ENCODE results near the gene CCDC157. TPM values are rescaled to one million over a fixed set of nuclear protein-coding genes. Genes with fewer than 3 reads are reported as not detected.

CCDC157 gene
- polyA plus RNA-seq, 1 donor = 3.1 TPM

- DNase-seq = peak; percentile 75
- H3K36me3 ChIP-seq (ENCODE audit: control insufficient read depth, insufficient read depth, low read length) = no peaks in the 10 kb centered on the region
- WGBS (ENCODE audit: insufficient coverage, low lambda C conversion rate) = no CpG with 5 or more reads among the region's 5 CpGs
- no peak overlapping the region for H3K4me3 ChIP-seq (ENCODE audit: low read length)
- H3K27me3 ChIP-seq (ENCODE audit: control insufficient read depth, insufficient read depth, low read length) = no peaks in the 10 kb centered on the region
- H3K27ac ChIP-seq (ENCODE audit: low read length) = no peak overlapping the region
- H3K9me3 ChIP-seq (ENCODE audit: control insufficient read depth, low read depth, low read length) = no peaks in the 10 kb centered on the region
- peaks cover 14% of the 10 kb centered on the region for H3K4me1 ChIP-seq (ENCODE audit: control insufficient read depth, insufficient read depth, low read length)
These were observed 34.3 kb downstream of the CCDC157 start for GRCh38 chr22:30390974-30391691.

GRCh38 chr22:30392661-30393321 is 36.0 kb downstream of the CCDC157 start:
- Histone ChIP-seq H3K4me1 (ENCODE audit: control insufficient read depth, insufficient read depth, low read length) (peaks cover 17% of the 10 kb centered on the region), H3K9me3 (ENCODE audit: control insufficient read depth, low read depth, low read length) (no peaks in the 10 kb centered on the region), H3K27me3 (ENCODE audit: control insufficient read depth, insufficient read depth, low read length) (no peaks in the 10 kb centered on the region), H3K36me3 (ENCODE audit: control insufficient read depth, insufficient read depth, low read length) (no peaks in the 10 kb centered on the region), H3K4me3 (ENCODE audit: low read length) (no peak overlapping the region), H3K27ac (ENCODE audit: low read length) (no peak overlapping the region)
- DNase-seq = no peak
- no CpG with 5 or more reads among the region's 9 CpGs for WGBS (ENCODE audit: insufficient coverage, low lambda C conversion rate)

GRCh38 chr22:30393322-30393680 is 36.5 kb downstream of the CCDC157 start:
- Histone ChIP-seq H3K27ac (ENCODE audit: low read length) (no peak overlapping the region), H3K9me3 (ENCODE audit: control insufficient read depth, low read depth, low read length) (no peaks in the 10 kb centered on the region), H3K4me3 (ENCODE audit: low read length) (no peak overlapping the region), H3K27me3 (ENCODE audit: control insufficient read depth, insufficient read depth, low read length) (no peaks in the 10 kb centered on the region), H3K36me3 (ENCODE audit: control insufficient read depth, insufficient read depth, low read length) (no peaks in the 10 kb centered on the region), H3K4me1 (ENCODE audit: control insufficient read depth, insufficient read depth, low read length) (peaks cover 22% of the 10 kb centered on the region)
- no peak for DNase-seq
- no CpG with 5 or more reads among the region's 7 CpGs for WGBS (ENCODE audit: insufficient coverage, low lambda C conversion rate)

- Histone ChIP-seq H3K4me1 (ENCODE audit: control insufficient read depth, insufficient read depth, low read length) (peaks cover 24% of the 10 kb centered on the region), H3K36me3 (ENCODE audit: control insufficient read depth, insufficient read depth, low read length) (no peaks in the 10 kb centered on the region), H3K27me3 (ENCODE audit: control insufficient read depth, insufficient read depth, low read length) (no peaks in the 10 kb centered on the region), H3K4me3 (ENCODE audit: low read length) (no peak overlapping the region), H3K27ac (ENCODE audit: low read length) (no peak overlapping the region), H3K9me3 (ENCODE audit: control insufficient read depth, low read depth, low read length) (no peaks in the 10 kb centered on the region)
- no peak for DNase-seq
- 100% methylated on average over 1 of the region's 3 CpGs for WGBS (ENCODE audit: insufficient coverage, low lambda C conversion rate)
These were observed 37.1 kb downstream of the CCDC157 start for GRCh38 chr22:30393885-30394284.

GRCh38 chr22:30396871-30397655 is 40.3 kb downstream of the CCDC157 start, which contains the start of gene SEC14L2:
TSS of gene SEC14L2 (plus strand) at chr22:30397018. CDS start at chr22:30397117, 99 bp downstream.
- peak within 1 kb of the TSS; percentile 24 for H3K27ac ChIP-seq (ENCODE audit: low read length)
- DNase-seq = peak; percentile 61 to 87

GRCh38 chr22:30397656-30398635 is 41.1 kb downstream of the CCDC157 start:
- H3K9me3 ChIP-seq (ENCODE audit: control insufficient read depth, low read depth, low read length) = no peaks in the 10 kb centered on the region
- WGBS (ENCODE audit: insufficient coverage, low lambda C conversion rate) = no CpG with 5 or more reads among the region's 11 CpGs
- H3K36me3 ChIP-seq (ENCODE audit: control insufficient read depth, insufficient read depth, low read length) = peaks cover 4% of the 10 kb centered on the region
- peak overlapping the region; percentile 78 for H3K4me3 ChIP-seq (ENCODE audit: low read length)
- DNase-seq = no peak
- no peak overlapping the region for H3K27ac ChIP-seq (ENCODE audit: low read length)
- no peaks in the 10 kb centered on the region for H3K27me3 ChIP-seq (ENCODE audit: control insufficient read depth, insufficient read depth, low read length)
- H3K4me1 ChIP-seq (ENCODE audit: control insufficient read depth, insufficient read depth, low read length) = peaks cover 27% of the 10 kb centered on the region

More at GRCh38 chr22:30396871-30397655, 40.3 kb downstream of the CCDC157 start, which contains the start of gene SEC14L2:
- no CpG with 5 or more reads among the region's 56 CpGs for WGBS (ENCODE audit: insufficient coverage, low lambda C conversion rate)
- H3K27me3 ChIP-seq (ENCODE audit: control insufficient read depth, insufficient read depth, low read length) = no peaks in the 10 kb centered on the region
- H3K36me3 ChIP-seq (ENCODE audit: control insufficient read depth, insufficient read depth, low read length) = peaks cover 4% of the 10 kb centered on the region
- H3K4me1 ChIP-seq (ENCODE audit: control insufficient read depth, insufficient read depth, low read length) = peaks cover 27% of the 10 kb centered on the region
- no peaks in the 10 kb centered on the region for H3K9me3 ChIP-seq (ENCODE audit: control insufficient read depth, low read depth, low read length)
- H3K4me3 ChIP-seq (ENCODE audit: low read length) = peak within 1 kb of the TSS; percentile 78

GRCh38 chr22:30398685-30399680 is 42.2 kb downstream of the CCDC157 start:
- no peak overlapping the region for H3K4me3 ChIP-seq (ENCODE audit: low read length)
- H3K4me1 ChIP-seq (ENCODE audit: control insufficient read depth, insufficient read depth, low read length) = peaks cover 27% of the 10 kb centered on the region
- no peak overlapping the region for H3K27ac ChIP-seq (ENCODE audit: low read length)
- WGBS (ENCODE audit: insufficient coverage, low lambda C conversion rate) = no CpG with 5 or more reads among the region's 25 CpGs
- DNase-seq = no peak
- H3K36me3 ChIP-seq (ENCODE audit: control insufficient read depth, insufficient read depth, low read length) = peaks cover 4% of the 10 kb centered on the region
- no peaks in the 10 kb centered on the region for H3K27me3 ChIP-seq (ENCODE audit: control insufficient read depth, insufficient read depth, low read length)
- no peaks in the 10 kb centered on the region for H3K9me3 ChIP-seq (ENCODE audit: control insufficient read depth, low read depth, low read length)

- DNase-seq = no peak
- Histone ChIP-seq H3K27ac (ENCODE audit: low read length) (no peak overlapping the region), H3K4me1 (ENCODE audit: control insufficient read depth, insufficient read depth, low read length) (peaks cover 27% of the 10 kb centered on the region), H3K9me3 (ENCODE audit: control insufficient read depth, low read depth, low read length) (no peaks in the 10 kb centered on the region), H3K27me3 (ENCODE audit: control insufficient read depth, insufficient read depth, low read length) (no peaks in the 10 kb centered on the region), H3K4me3 (ENCODE audit: low read length) (no peak overlapping the region), H3K36me3 (ENCODE audit: control insufficient read depth, insufficient read depth, low read length) (peaks cover 4% of the 10 kb centered on the region)
- no CpG with 5 or more reads among the region's 5 CpGs for WGBS (ENCODE audit: insufficient coverage, low lambda C conversion rate)
These were observed 42.9 kb downstream of the CCDC157 start for GRCh38 chr22:30399718-30400117.

GRCh38 chr22:30400159-30400558 is 43.4 kb downstream of the CCDC157 start:
- no peak overlapping the region for H3K4me3 ChIP-seq (ENCODE audit: low read length)
- DNase-seq = no peak
- H3K27me3 ChIP-seq (ENCODE audit: control insufficient read depth, insufficient read depth, low read length) = no peaks in the 10 kb centered on the region
- WGBS (ENCODE audit: insufficient coverage, low lambda C conversion rate) = no CpG with 5 or more reads among the region's 1 CpG
- H3K36me3 ChIP-seq (ENCODE audit: control insufficient read depth, insufficient read depth, low read length) = peaks cover 4% of the 10 kb centered on the region
- H3K27ac ChIP-seq (ENCODE audit: low read length) = no peak overlapping the region
- no peaks in the 10 kb centered on the region for H3K9me3 ChIP-seq (ENCODE audit: control insufficient read depth, low read depth, low read length)
- peaks cover 27% of the 10 kb centered on the region for H3K4me1 ChIP-seq (ENCODE audit: control insufficient read depth, insufficient read depth, low read length)

All from large intestine (tissue), 3 donors.